Heart right ventricle (tissue), 16 donors: ENCODE measurements around the gene WFDC1. TPM values are rescaled to one million over a fixed set of nuclear protein-coding genes. Genes with fewer than 3 reads are reported as not detected.

Experiments
- ATAC-seq, 8 donors: fragments of 200-7000 bp; cut with Tn5 transposase; one replicate each; pipeline ENCODE4 v1.9.1; 2020; ENCODE audit warnings: mild to moderate bottlenecking in 8 of 8, moderate library complexity in 8 of 8, moderate number of reproducible peaks in 1 of 8
- DNase-seq, 2 donors: peaks; one replicate each; pipeline ENCODE4 v3.0.0-alpha.2; 2020
- H3K27ac ChIP-seq, 10 donors: fragments of 200-600 bp; sonication (generic) in 2 of 10; one replicate each; pipeline versions ENCODE4 v1.5.0 to v1.8.0; 2020 to 2022; ENCODE audit warnings: mild to moderate bottlenecking in 3 of 10
- H3K27me3 ChIP-seq, 7 donors: fragments of 200-600 bp; one replicate each; pipeline ENCODE4 v1.8.0; 2021 to 2022; ENCODE audit warnings: mild to moderate bottlenecking in 2 of 7
- H3K36me3 ChIP-seq, 9 donors: fragments of 200-600 bp; sonication (generic) in 1 of 9; one replicate each; pipeline versions ENCODE4 v1.5.0 to v1.8.0; 2020 to 2022; ENCODE audit warnings: mild to moderate bottlenecking in 2 of 9
- H3K4me1 ChIP-seq, 9 donors: fragments of 200-600 bp; sonication (generic) in 1 of 9; one replicate each; pipeline versions ENCODE4 v1.5.0 to v1.8.0; 2020 to 2022; ENCODE audit warnings: mild to moderate bottlenecking in 4 of 9
- H3K4me3 ChIP-seq, 10 donors: fragments of 200-600 bp; sonication (generic) in 2 of 10; one replicate each; pipeline versions ENCODE4 v1.5.0 to v1.8.0; 2020 to 2022; ENCODE audit warnings: mild to moderate bottlenecking in 7 of 10, moderate library complexity in 2 of 10
- H3K9me3 ChIP-seq, 11 donors: fragments of 200-600 bp in 10 of 11; sonication (generic) in 2 of 11; one replicate each; pipeline versions ENCODE4 v1.5.0 to v1.8.0; 2013 to 2022; ENCODE audit warnings: mild to moderate bottlenecking in 2 of 11, control low read depth in 1 of 11, moderate library complexity in 1 of 11
- WGBS, 2 donors: extraction: QIAGEN DNeasy Blood & Tissue Kit; methylation state at CpG; one replicate each; pipeline ENCODE4 v1.1.7; 2013; ENCODE audit warnings: inconsistent platforms in 1 of 2; 5-methylcytosine and 5-hydroxymethylcytosine counted together
- intact Hi-C, 10 donors: fragments of 100-400 bp; cut with DNase I; formaldehyde crosslinking; loops; one replicate each; pipeline versions ENCODE4 v1.11.1 to v1.14.2; 2022
- polyA plus RNA-seq, 2 donors: library from polyadenylated mRNA; stranded (reverse); fragments of 200-250 nt; gene quantifications; one replicate each; pipeline ENCODE4 v1.2.3, GENCODE V29; 2013
- total RNA-seq, 10 donors: library from RNA; stranded (reverse); fragmentation: NEBNext Ultra II Directional in 3 of 10; extraction: Animal tissue kit (Norgen Biotek cat#: 25700) in 3 of 10; gene quantifications; one replicate each; pipeline versions ENCODE4 v1.2.1 to v1.2.4, GENCODE V29; 2021 to 2023
- TF ChIP-seq, protein P1 (sequence below), 9 donors: fragments of 200-600 bp; sonication (generic) in 2 of 9; IDR thresholded peaks; one replicate each; pipeline versions ENCODE4 v1.5.0 to v1.8.0; 2021 to 2022; ENCODE audit warnings: antibody characterized with exemption in 9 of 9, mild to moderate bottlenecking in 5 of 9, moderate library complexity in 1 of 9
- donor health status: Arrhythmogenic right ventricular cardiomyopathy.
- donor health status: ischemic (EF 13 %, LVEDD 7.1; RV severe dilation, severe dysfunction).
- donor health status: healthy with polysubstance abuse.
- donor health status: DM: no; HTN: yes; CAD: no.
- donor health status: DM: no; HTN: no; CAD: no.
- donor health status: ischemic (EF 25% LVEDD 6.9; RV normal size, moderate dysfunction).
- donor health status: ischemic (EF 25% LVEDD 5.7; RV mildly dilated, moderate dysfunction).
- donor health status: healthy.
- donor health status: DM: yes; HTN: yes; CAD: no.
- donor health status: Ischemic cardiomyopathy.
- donor health status: ischemic (EF 35%, LVEDD 5.7; RV mildly dilated, moderate dysfunction).
- donor health status: nonischemic (EF 11% LVEDD 7.7; RV severe dilation, severe dysfunction).
- donor health status: DM: yes; HTN: yes; CAD: no.
- donor health status: PGD.
- donor health status: ischemic (EF 29% LVEDD 5.4; RV normal size, mild dysfunction).
- donor health status: nonischemic (EF 23%, LVEDD 6.1; RV moderate dilation, normal function).

Gene WFDC1
- total and polyA plus RNA-seq, 12 donors: 0.55 to 5.7 (median 1.1) TPM

DNA sequence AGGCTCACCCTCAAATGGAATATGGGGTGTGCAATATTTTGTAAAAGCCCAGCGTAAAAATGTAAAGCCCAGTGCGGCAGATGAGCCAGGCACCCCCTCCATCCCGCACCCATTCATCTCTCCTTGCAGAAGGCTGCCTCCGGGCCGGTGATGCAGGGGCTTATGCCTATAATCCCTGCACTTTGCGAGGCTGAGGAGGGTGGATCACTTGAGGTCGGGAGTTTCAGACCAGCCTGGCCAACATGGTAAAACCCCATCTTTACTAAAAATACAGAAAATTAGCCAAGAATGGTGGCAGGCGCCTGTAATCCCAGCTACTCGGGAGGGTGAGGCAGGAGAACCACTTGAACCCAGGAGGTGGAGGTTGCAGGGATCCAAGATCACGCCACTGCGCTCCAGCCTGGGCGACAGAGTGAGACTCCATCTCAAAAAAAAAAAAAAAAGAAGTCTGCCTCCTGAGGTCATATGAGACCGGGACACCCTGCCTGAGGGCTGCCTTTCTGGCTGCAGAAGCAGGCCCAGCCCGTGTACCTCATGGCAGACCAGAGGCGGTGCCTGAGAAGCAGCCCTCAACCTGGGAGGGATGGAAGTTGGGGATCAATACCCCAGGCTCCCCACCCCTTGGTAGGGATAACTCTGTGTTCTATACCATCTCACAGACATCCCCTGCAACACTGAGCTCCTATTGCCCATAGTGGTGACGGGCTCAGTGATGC lies 56.2 kb downstream of the WFDC1 start:
- H3K36me3 ChIP-seq: no peaks in the 10 kb centered on the region
- no peaks in the 10 kb centered on the region for H3K9me3 ChIP-seq
- 85 to 86% methylated on average over 16 of the region's 16 CpGs for WGBS, 2 donors
- H3K27me3 ChIP-seq: peaks cover 0 to 12% (median 3%) of the 10 kb centered on the region in 7 donors
- no peak for DNase-seq
- no peak for ATAC-seq
- H3K27ac ChIP-seq: no peak overlapping the region
- TF ChIP-seq, protein P1, sequence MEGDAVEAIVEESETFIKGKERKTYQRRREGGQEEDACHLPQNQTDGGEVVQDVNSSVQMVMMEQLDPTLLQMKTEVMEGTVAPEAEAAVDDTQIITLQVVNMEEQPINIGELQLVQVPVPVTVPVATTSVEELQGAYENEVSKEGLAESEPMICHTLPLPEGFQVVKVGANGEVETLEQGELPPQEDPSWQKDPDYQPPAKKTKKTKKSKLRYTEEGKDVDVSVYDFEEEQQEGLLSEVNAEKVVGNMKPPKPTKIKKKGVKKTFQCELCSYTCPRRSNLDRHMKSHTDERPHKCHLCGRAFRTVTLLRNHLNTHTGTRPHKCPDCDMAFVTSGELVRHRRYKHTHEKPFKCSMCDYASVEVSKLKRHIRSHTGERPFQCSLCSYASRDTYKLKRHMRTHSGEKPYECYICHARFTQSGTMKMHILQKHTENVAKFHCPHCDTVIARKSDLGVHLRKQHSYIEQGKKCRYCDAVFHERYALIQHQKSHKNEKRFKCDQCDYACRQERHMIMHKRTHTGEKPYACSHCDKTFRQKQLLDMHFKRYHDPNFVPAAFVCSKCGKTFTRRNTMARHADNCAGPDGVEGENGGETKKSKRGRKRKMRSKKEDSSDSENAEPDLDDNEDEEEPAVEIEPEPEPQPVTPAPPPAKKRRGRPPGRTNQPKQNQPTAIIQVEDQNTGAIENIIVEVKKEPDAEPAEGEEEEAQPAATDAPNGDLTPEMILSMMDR (IDR thresholded peaks at IDR 0.05): no peak
- no peaks in the 10 kb centered on the region for H3K4me1 ChIP-seq
- no peak overlapping the region for H3K4me3 ChIP-seq
- intact Hi-C loops: no loop called here

DNA sequence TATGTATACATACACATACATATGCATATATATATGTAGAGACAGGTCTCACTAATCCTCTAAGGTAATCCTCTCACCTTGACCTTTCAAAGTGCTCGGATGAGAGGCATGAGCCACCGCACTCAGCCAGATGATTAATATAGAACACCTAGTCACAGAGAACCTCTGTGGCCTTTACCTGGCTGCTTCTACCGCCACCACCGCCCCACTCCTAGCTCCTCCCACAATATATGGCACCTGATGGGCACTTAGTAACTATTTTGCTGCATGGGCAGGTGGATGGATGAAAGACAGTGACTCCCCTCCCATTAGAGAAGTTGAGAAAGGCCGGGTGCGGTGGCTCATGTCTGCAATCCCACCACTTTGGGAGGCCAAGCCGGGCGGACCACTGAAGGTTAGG lies 57.0 kb downstream of the WFDC1 start:
- intact Hi-C loops: no loop called here
- Histone ChIP-seq H3K4me3 (no peak overlapping the region), H3K4me1 (peaks cover 0 to under 1% (median 0%) of the 10 kb centered on the region in 9 donors), H3K27me3 (peaks cover 0 to 19% (median 3%) of the 10 kb centered on the region in 7 donors), H3K27ac (no peak overlapping the region), H3K36me3 (no peaks in the 10 kb centered on the region), H3K9me3 (no peaks in the 10 kb centered on the region)
- 91 to 95% methylated on average over 8 of the region's 8 CpGs for WGBS, 2 donors
- ATAC-seq (no peak), DNase-seq (no peak)
- TF ChIP-seq, protein P1 (IDR thresholded peaks at IDR 0.05): no peak

DNA sequence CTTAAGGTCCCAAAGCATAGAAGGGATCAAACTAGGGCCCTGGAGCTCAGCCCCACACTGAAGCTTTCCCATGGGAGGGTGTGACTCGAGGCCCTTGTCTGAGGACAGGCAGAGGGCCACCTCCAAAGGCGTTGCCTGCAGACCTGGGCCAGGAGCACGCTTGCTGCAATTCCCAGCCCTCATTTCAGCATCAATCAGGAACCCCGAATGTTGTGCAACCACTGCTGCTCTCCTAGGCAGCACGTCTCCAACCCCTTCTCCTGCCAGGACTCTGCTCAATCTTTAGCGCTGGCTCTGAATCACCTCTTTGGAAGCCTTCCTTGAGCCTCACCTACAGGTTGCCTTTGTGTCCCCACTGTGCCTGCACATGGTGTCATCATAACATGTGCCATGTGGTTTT lies 59.6 kb downstream of the WFDC1 start:
- H3K4me1 ChIP-seq: peaks cover 0 to 4% (median 0%) of the 10 kb centered on the region in 9 donors
- peaks cover 0 to 21% (median 4%) of the 10 kb centered on the region in 7 donors for H3K27me3 ChIP-seq
- intact Hi-C loops: no loop called here
- no peaks in the 10 kb centered on the region for H3K9me3 ChIP-seq
- ATAC-seq: no peak
- no peak overlapping the region for H3K27ac ChIP-seq
- TF ChIP-seq, protein P1 (IDR thresholded peaks at IDR 0.05): no peak
- DNase-seq: no peak
- WGBS, 2 donors: 80 to 87% methylated on average over 6 of the region's 6 CpGs
- H3K36me3 ChIP-seq: no peaks in the 10 kb centered on the region
- H3K4me3 ChIP-seq: no peak overlapping the region

DNA sequence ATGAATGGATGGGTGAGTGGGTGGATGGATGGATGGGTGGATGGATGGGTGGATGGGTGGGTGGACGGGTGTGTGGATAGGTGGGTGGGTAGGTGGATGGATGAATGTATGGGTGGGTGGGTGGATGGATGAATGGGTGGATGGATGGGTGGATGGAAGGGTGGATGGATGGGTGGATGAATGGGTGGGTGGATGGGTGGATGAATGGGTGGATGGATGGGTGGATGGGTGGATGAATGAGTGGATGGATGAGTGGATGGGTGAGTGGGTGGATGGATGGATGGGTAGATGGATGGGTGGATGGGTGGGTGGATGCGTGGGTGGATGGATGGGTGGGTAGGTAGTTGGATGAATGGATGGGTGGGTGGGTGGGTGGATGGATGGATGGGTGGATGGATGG lies 60.5 kb downstream of the WFDC1 start:
- Histone ChIP-seq H3K36me3 (no peaks in the 10 kb centered on the region), H3K27me3 (peaks cover 0 to 21% (median 3%) of the 10 kb centered on the region in 7 donors), H3K4me1 (peaks cover 0 to 4% (median 0%) of the 10 kb centered on the region in 9 donors), H3K9me3 (no peaks in the 10 kb centered on the region), H3K4me3 (no peak overlapping the region), H3K27ac (no peak overlapping the region)
- ATAC-seq (no peak), DNase-seq (no peak)
- 88 to 90% methylated on average over 1 to 2 of the region's 2 CpGs for WGBS, 2 donors
- TF ChIP-seq, protein P1 (IDR thresholded peaks at IDR 0.05): no peak
- intact Hi-C loops: no loop called here
